ENCODE data around the gene PICK1.
"Not testable (repeated sequence)": the region's sequence is repeated elsewhere in the genome, so short reads cannot be mapped to it uniquely, and the experiment has no call there.

The PICK1 gene

DNA sequence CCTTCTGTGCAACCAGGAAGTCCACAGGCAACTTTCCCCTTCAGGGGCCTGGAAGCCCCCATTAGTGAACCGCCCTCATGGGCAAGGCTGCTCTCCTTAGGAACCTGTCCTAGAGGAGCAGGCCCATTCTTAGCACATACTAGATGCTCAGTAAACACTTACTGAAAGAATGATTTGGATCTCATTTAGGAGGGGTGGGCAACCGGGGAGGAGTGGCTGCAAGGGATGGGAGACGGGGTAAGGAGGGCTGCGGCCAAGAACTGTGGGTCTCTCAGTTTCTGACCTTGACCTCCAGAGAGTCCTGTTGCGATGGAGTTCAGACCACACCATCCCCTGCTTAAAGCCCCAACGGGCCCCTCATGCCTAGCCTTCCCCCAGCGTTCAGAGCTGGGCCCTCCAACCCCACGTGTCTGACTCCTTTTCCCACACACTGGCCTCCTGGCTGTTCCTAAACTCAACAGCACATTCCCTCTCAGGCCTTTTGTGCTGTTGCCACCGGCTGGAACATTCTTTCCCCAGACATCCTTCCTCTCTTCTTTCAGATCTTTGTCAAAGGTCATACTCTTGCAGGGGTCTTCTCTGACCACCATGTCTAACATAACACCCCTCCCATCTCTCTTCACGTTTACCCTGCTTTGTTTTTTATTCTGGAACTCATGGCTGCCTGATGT lies 20.7 kb upstream of the PICK1 start:
- no peak for DNase-seq
- H3K4me3 Mint-ChIP-seq: no peak overlapping the region
- H3K27me3 Mint-ChIP-seq: no peaks in the 10 kb centered on the region
- H3K9me3 Mint-ChIP-seq: no peaks in the 10 kb centered on the region
- no peaks in the 10 kb centered on the region for H3K36me3 Mint-ChIP-seq (ENCODE audit: low read depth)
- no peak overlapping the region for H3K27ac Mint-ChIP-seq
- no peaks in the 10 kb centered on the region for H3K4me1 Mint-ChIP-seq (ENCODE audit: low read depth)

- not testable (repeated sequence) for H3K27me3 Mint-ChIP-seq; DNase-seq; H3K27ac Mint-ChIP-seq; H3K4me3 Mint-ChIP-seq; H3K9me3 Mint-ChIP-seq; H3K36me3 Mint-ChIP-seq (ENCODE audit: low read depth); H3K4me1 Mint-ChIP-seq (ENCODE audit: low read depth)
Measured at GRCh38 chr22:38037367-38038150, 19.6 kb upstream of the PICK1 start.

DNA sequence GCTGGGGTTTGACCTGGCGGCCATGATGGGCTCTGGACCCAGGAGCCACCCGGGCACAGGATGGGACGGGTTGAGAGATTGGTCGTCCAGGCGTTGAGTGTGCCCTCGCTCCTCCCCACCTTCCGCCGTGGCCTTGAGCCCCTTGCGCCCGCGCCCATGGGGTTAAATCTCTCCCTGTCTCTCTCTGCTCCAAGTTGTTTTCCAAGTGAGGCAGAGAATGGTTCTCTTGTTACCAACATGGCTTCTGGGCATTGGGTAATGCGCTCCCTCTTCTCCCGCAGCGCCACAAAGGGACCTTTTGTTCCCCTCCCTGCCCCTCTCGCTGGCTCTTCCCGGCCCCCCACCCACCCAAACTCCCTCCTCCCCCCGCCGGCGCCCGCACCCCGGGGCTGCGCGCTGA lies 18.8 kb upstream of the PICK1 start:
- no peaks in the 10 kb centered on the region for H3K9me3 Mint-ChIP-seq
- no peak overlapping the region for H3K4me3 Mint-ChIP-seq
- no peaks in the 10 kb centered on the region for H3K36me3 Mint-ChIP-seq (ENCODE audit: low read depth)
- no peak overlapping the region for H3K27ac Mint-ChIP-seq
- no peak for DNase-seq
- no peaks in the 10 kb centered on the region for H3K4me1 Mint-ChIP-seq (ENCODE audit: low read depth)
- H3K27me3 Mint-ChIP-seq: no peaks in the 10 kb centered on the region

DNA sequence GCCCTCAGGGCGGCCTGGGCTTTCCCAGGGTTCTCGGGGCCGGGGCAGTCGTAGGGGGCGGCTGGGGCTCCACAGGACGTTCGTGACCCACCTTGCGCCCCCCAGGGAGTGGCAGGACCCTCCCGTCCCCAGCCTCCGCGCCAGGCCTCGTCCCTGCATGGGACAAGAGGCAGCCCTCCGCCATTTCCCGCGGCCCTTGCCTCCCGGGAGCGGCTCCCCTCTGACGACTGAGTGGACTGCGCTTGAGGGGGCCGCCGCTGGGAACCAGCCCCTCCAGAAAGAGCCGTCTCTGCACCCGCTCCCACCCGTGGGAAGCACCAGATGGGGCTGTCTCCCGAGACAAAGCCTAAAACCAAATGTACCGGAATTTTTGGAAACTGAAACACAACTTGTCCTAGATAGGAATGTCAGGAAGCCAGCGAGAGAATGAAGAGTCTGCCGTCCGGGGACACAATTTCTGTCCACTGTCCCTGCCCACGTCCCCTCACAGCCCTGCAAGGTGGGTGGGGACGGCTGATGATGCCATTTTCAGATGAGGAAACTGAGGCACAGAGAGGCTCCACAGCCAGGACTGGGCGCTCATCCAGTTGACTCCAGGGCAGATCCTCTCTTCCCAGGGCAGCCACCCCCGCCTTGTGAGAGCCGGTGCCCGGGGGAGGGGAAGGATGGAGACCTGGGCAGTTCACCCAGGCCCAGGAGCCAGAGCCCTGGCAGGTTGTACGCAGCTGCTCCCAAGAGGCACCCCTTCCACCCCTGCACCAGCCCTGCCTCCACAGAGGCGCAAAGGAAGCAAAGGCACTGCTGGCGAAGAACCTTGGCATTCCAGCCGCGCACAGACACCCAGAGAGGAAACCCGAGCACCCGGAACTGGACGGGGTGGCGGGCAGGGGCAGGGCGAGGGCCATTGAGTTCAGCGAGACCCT lies 18.1 kb upstream of the PICK1 start:
- Mint-ChIP-seq H3K4me3 (no peak overlapping the region), H3K9me3 (no peaks in the 10 kb centered on the region), H3K27ac (no peak overlapping the region), H3K4me1 (ENCODE audit: low read depth) (no peaks in the 10 kb centered on the region), H3K36me3 (ENCODE audit: low read depth) (no peaks in the 10 kb centered on the region), H3K27me3 (no peaks in the 10 kb centered on the region)
- no peak for DNase-seq

GRCh38 chr22:38040953-38041759 lies 16.0 kb upstream of the PICK1 start:
- no peak overlapping the region for H3K27ac Mint-ChIP-seq
- no peaks in the 10 kb centered on the region for H3K36me3 Mint-ChIP-seq (ENCODE audit: low read depth)
- DNase-seq: no peak
- H3K27me3 Mint-ChIP-seq: no peaks in the 10 kb centered on the region
- H3K4me1 Mint-ChIP-seq (ENCODE audit: low read depth): no peaks in the 10 kb centered on the region
- H3K9me3 Mint-ChIP-seq: no peaks in the 10 kb centered on the region
- no peak overlapping the region for H3K4me3 Mint-ChIP-seq

DNA sequence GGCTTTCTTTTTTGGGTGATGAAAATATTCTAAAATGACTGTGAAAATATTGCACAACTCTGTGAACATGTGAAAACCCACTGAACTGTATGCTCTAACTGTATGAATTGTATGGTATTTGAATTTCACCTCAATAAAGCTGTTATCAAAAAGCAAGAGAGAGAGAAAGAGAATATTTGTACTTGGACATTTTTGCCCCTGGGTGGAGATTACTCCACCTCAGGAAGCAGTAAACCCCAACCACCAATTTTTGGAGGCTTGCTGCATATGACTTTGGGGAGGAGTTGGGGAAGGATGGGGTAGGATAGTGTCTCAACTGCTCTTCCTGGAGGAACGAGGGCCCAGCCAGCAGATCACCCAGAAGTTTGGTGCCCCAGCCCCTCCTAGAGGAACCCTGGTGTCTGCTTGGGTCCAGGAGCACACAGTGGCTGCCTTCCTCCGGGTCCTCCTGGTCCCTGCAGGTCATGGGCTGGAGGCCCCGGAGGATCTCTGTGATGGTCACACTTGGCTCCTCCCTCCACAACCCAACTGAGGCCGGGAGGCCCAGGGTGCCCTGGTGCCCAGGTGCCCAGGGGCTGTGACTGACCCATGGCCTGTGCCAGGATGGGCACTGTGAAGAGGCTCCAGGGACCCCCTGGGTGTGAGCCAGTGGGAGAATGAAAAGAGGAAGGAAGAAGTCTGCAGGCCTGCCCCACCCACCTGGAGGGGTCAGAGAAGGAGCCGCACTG lies 15.3 kb upstream of the PICK1 start:
- Mint-ChIP-seq H3K27me3 (no peaks in the 10 kb centered on the region), H3K4me1 (ENCODE audit: low read depth) (no peaks in the 10 kb centered on the region), H3K36me3 (ENCODE audit: low read depth) (no peaks in the 10 kb centered on the region), H3K9me3 (no peaks in the 10 kb centered on the region), H3K4me3 (no peak overlapping the region), H3K27ac (no peak overlapping the region)
- DNase-seq: no peak

DNA sequence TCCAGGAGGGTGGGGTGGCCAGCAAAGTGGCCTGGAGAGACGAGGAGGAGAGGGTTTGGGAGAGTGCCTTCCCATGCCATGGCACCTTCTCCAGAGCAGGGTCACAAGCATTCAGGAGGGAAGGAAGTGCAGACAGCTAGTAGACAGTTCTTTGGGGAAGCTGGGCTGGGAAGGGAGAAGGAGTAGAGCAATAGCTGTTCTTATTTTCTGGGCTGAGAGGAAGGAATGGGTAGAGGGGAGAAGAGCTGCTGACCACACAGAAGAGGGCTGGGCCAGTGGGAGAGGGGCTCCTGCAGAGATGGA lies 14.8 kb upstream of the PICK1 start:
- Mint-ChIP-seq H3K27ac (no peak overlapping the region), H3K4me3 (no peak overlapping the region), H3K4me1 (ENCODE audit: low read depth) (no peaks in the 10 kb centered on the region), H3K36me3 (ENCODE audit: low read depth) (no peaks in the 10 kb centered on the region), H3K27me3 (no peaks in the 10 kb centered on the region), H3K9me3 (no peaks in the 10 kb centered on the region)
- DNase-seq: no peak

GRCh38 chr22:38043151-38044039 lies 13.8 kb upstream of the PICK1 start:
- no peak overlapping the region for H3K27ac Mint-ChIP-seq
- H3K9me3 Mint-ChIP-seq: no peaks in the 10 kb centered on the region
- no peak overlapping the region for H3K4me3 Mint-ChIP-seq
- H3K27me3 Mint-ChIP-seq: no peaks in the 10 kb centered on the region
- no peaks in the 10 kb centered on the region for H3K36me3 Mint-ChIP-seq (ENCODE audit: low read depth)
- no peaks in the 10 kb centered on the region for H3K4me1 Mint-ChIP-seq (ENCODE audit: low read depth)
- DNase-seq: no peak

DNA sequence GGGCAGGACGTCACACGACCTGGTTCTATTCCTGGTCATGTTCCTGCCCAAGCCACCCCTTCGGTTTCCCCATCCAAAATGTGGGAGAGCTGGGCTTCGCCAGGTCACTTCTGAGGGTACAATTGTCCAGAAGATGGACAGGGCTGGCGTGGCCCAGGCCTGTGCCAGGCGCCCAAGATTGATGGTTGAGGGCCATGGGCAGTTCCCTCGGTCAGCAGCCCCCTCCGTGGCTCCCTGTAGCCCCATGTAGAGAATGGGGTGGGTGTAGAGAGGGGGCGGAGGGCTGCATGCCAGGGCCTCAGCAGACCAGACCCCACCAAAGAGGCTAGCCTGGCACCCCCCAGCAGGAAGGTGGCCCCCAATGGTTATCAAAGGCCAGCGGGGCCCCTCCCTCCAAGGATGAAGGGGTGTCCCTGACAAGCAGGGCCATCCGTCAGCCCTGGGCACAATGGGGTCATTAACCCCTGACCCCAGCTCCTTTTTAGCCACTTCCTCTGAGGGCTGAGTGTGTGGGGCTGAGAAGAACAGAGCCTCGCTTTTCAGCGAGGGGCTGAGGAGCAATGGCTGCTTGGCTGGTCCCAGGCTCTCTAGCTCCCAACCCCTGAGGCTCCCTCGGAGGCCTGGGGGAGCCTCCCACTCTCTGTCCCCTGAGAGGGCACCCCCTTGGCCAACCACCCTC lies 11.0 kb upstream of the PICK1 start:
- Mint-ChIP-seq H3K4me1 (ENCODE audit: low read depth) (no peaks in the 10 kb centered on the region), H3K27ac (no peak overlapping the region), H3K9me3 (no peaks in the 10 kb centered on the region), H3K27me3 (peaks cover 4% of the 10 kb centered on the region), H3K36me3 (ENCODE audit: low read depth) (no peaks in the 10 kb centered on the region), H3K4me3 (no peak overlapping the region)
- no peak for DNase-seq

DNA sequence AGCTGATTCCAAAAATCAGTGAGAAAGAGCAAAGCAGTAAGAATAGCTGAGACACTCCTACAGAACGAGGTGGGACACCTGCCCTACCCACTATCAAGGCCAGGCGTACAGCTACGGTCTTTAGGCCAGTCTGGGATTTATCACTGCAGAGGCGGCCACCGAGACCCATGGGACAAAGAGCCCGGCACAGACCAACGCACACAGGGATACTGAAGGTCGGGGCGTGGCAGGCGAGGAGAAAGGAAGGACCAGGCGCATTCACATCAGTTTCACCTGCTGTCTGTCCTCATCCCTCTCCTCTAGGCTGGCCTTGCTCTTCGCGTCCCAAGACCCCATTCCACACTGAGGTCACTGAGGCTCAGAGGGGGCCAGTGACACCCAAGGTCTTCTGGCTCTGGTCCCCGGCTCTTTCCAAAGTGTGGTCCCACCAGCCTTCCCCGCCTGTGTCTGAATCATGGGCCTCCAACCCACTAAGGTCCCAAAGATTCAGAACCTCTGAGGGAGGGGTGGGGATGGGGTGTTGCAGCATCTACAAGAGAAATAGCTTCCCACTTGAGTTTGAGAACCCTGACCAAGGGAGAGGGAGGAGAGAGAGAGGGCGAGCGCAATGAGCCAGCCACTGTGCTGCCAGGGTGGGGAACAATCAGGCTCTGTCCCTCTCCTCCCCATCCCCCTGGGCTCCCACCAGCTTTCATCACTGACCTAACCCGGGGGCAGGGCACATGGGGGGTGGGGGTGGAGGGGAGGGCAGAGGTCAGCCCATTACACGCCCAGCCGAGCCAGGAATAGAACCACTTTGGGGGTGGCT lies 7.2 kb upstream of the PICK1 start:
- no peak for DNase-seq
- Mint-ChIP-seq H3K4me1 (ENCODE audit: low read depth) (peaks cover 2% of the 10 kb centered on the region), H3K9me3 (no peaks in the 10 kb centered on the region), H3K4me3 (no peak overlapping the region), H3K27ac (no peak overlapping the region), H3K36me3 (ENCODE audit: low read depth) (no peaks in the 10 kb centered on the region), H3K27me3 (peaks cover 4% of the 10 kb centered on the region)

DNA sequence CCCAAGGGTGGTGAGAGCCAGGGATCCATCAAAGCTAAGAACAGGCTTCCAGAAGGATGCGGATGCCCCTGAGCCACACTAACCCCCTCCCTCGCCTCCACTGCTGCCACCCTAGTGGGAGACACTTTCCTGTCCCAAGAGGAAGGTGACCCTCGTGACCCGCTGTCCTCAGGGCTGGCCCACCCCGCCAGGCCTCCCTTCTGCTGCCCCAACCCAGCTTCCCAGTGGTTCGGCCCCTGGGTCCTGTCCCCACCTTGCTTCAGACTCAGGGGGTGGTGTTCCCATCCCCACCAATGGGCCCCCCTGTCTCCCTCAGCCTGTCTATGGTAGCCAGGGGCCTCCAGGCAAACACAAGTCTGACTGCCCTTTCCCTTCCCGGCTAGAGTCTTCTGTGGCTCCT lies 6.5 kb upstream of the PICK1 start:
- Mint-ChIP-seq H3K4me3 (no peak overlapping the region), H3K27ac (no peak overlapping the region), H3K36me3 (ENCODE audit: low read depth) (no peaks in the 10 kb centered on the region), H3K4me1 (ENCODE audit: low read depth) (peaks cover 2% of the 10 kb centered on the region), H3K9me3 (no peaks in the 10 kb centered on the region), H3K27me3 (peaks cover 4% of the 10 kb centered on the region)
- DNase-seq: no peak

GRCh38 chr22:38051261-38051660 lies 5.9 kb upstream of the PICK1 start:
- Mint-ChIP-seq H3K9me3 (no peaks in the 10 kb centered on the region), H3K27ac (no peak overlapping the region), H3K36me3 (ENCODE audit: low read depth) (no peaks in the 10 kb centered on the region), H3K27me3 (peaks cover 4% of the 10 kb centered on the region), H3K4me1 (ENCODE audit: low read depth) (peaks cover 2% of the 10 kb centered on the region), H3K4me3 (no peak overlapping the region)
- DNase-seq: no peak
